ENCODE results near the gene GANC.

GRCh38 chr15:42395838-42396237 is 122.8 kb downstream of the GANC start:
- TF ChIP-seq POLR2A (IDR thresholded peaks at IDR 0.05): peak in 1 of 2 donors; percentile 19
- TF ChIP-seq, protein P1, sequence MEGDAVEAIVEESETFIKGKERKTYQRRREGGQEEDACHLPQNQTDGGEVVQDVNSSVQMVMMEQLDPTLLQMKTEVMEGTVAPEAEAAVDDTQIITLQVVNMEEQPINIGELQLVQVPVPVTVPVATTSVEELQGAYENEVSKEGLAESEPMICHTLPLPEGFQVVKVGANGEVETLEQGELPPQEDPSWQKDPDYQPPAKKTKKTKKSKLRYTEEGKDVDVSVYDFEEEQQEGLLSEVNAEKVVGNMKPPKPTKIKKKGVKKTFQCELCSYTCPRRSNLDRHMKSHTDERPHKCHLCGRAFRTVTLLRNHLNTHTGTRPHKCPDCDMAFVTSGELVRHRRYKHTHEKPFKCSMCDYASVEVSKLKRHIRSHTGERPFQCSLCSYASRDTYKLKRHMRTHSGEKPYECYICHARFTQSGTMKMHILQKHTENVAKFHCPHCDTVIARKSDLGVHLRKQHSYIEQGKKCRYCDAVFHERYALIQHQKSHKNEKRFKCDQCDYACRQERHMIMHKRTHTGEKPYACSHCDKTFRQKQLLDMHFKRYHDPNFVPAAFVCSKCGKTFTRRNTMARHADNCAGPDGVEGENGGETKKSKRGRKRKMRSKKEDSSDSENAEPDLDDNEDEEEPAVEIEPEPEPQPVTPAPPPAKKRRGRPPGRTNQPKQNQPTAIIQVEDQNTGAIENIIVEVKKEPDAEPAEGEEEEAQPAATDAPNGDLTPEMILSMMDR (IDR thresholded peaks at IDR 0.05): no peak
